Activated CD4-positive, alpha-beta memory T cell treated with anti-CD3 and anti-CD28 coated beads, Interleukin-2, amount 10 ng/mL, durations not matched to agents 7 days and 5 days (primary cell): ENCODE data around the gene ACSM3. TPM values are rescaled to one million over a fixed set of nuclear protein-coding genes. Genes with fewer than 3 reads are reported as not detected.
A peak's percentile ranks its signal among the peaks of the same experiment; 100 is the strongest.
"Not testable (repeated sequence)": the region's sequence is repeated elsewhere in the genome, so short reads cannot be mapped to it uniquely, and the experiment has no call there.

Experiments
- CTCF ChIA-PET: fragments of 350-600 bp; sonication (Branson Sonifier 250); formaldehyde crosslinking; loops from one replicate; lab custom pipeline; 2021; ENCODE audit warnings: antibody characterized with exemption, inconsistent platforms; lab: Charles Lee
- POLR2A ChIA-PET: fragments of 350-600 bp; sonication (Branson Sonifier 250); formaldehyde crosslinking; loops from one replicate; lab custom pipeline; 2021; ENCODE audit warnings: antibody characterized with exemption; lab: Charles Lee
- DNase-seq: peaks from one replicate; pipeline ENCODE4 v3.0.0-alpha.2; 2020
- H3K27ac Mint-ChIP-seq: one replicate; pipeline ENCODE4 v1.8.0; 2021; ENCODE audit warnings: mild to moderate bottlenecking, mixed read lengths
- H3K27me3 Mint-ChIP-seq: one replicate; pipeline ENCODE4 v1.8.0; 2021; ENCODE audit warnings: mixed read lengths
- H3K36me3 Mint-ChIP-seq: one replicate; pipeline ENCODE4 v1.8.0; 2021; ENCODE audit warnings: low read depth, mixed read lengths
- H3K4me1 Mint-ChIP-seq: one replicate; pipeline ENCODE4 v1.8.0; 2021; ENCODE audit warnings: mixed read lengths
- H3K4me3 Mint-ChIP-seq: one replicate; pipeline ENCODE4 v1.8.0; 2021; ENCODE audit warnings: mild to moderate bottlenecking, mixed read lengths
- H3K9me3 Mint-ChIP-seq: one replicate; pipeline ENCODE4 v1.8.0; 2021; ENCODE audit warnings: mixed read lengths
- total RNA-seq, 2 experiments: library from RNA; stranded (reverse); gene quantifications; one replicate each; pipeline ENCODE4 v1.2.3, GENCODE V29; 2021

ACSM3 gene
- total RNA-seq, 2 experiments from 2014 or later, result 3.6 to 4.3 TPM

GRCh38 chr16:20762404-20763123 is 1.2 kb upstream of the ACSM3 start:
- peaks cover 23% of the 10 kb centered on the region for H3K4me1 Mint-ChIP-seq
- peak overlapping the region; percentile 83 for H3K4me3 Mint-ChIP-seq
- no peaks in the 10 kb centered on the region for H3K27me3 Mint-ChIP-seq
- H3K36me3 Mint-ChIP-seq, result peaks cover 6% of the 10 kb centered on the region
- DNase-seq, result no peak
- POLR2A ChIA-PET, result interaction anchor here (0.9 to 1.8 kb wide), 2 partner anchors 8 to 22 kb away, joined by 3 to 4 read pairs; no protein-coding TSS in a partner anchor
- CTCF ChIA-PET, result no interaction called here
- H3K27ac Mint-ChIP-seq, result no peak overlapping the region
- peaks cover 8% of the 10 kb centered on the region for H3K9me3 Mint-ChIP-seq

- CTCF ChIA-PET, result interaction anchor here (1.1 to 2.9 kb wide), 4 partner anchors 10 to 42 kb away, joined by 3 to 13 read pairs (median 6); partner anchors contain the start of genes ERI2, REXO5 and THUMPD1
- H3K36me3 Mint-ChIP-seq, H3K27me3 Mint-ChIP-seq, H3K27ac Mint-ChIP-seq, DNase-seq, H3K9me3 Mint-ChIP-seq, H3K4me3 Mint-ChIP-seq: not testable (repeated sequence)
- POLR2A ChIA-PET, result interaction anchor here (2.0 to 2.1 kb wide), 2 partner anchors 23 to 42 kb away, joined by 7 to 13 read pairs; partner anchors contain the start of genes ERI2, REXO5 and THUMPD1
- peaks cover 23% of the 10 kb centered on the region for H3K4me1 Mint-ChIP-seq
Observed at GRCh38 chr16:20764448-20764847, 634 bp downstream of the ACSM3 start.

GRCh38 chr16:20765732-20766131 is 1.9 kb downstream of the ACSM3 start:
- no peak for DNase-seq
- H3K9me3 Mint-ChIP-seq, result peaks cover 8% of the 10 kb centered on the region

GRCh38 chr16:20766294-20766693 is 2.5 kb downstream of the ACSM3 start:
- POLR2A ChIA-PET, result no interaction called here

More at GRCh38 chr16:20765732-20766131, 1.9 kb downstream of the ACSM3 start:
- Mint-ChIP-seq H3K4me1 (peaks cover 23% of the 10 kb centered on the region), H3K36me3 (peaks cover 2% of the 10 kb centered on the region), H3K27ac (no peak overlapping the region), H3K4me3 (no peak overlapping the region), H3K27me3 (no peaks in the 10 kb centered on the region)
- ChIA-PET CTCF (interaction anchor here (2.6 to 2.9 kb wide), 2 partner anchors 9 to 25 kb away, joined by 9 to 13 read pairs; partner anchors contain the start of gene THUMPD1), POLR2A (interaction anchor here (0.9 kb wide), 1 partner anchor 24 kb away, joined by 3 read pairs; no protein-coding TSS in a partner anchor)

GRCh38 chr16:20767577-20767976 is 3.8 kb downstream of the ACSM3 start:
- DNase-seq, result no peak
- ChIA-PET POLR2A (no interaction called here), CTCF (no interaction called here)
- Mint-ChIP-seq H3K4me3 (no peak overlapping the region), H3K27me3 (no peaks in the 10 kb centered on the region), H3K9me3 (peaks cover 2% of the 10 kb centered on the region), H3K27ac (no peak overlapping the region), H3K36me3 (peaks cover 2% of the 10 kb centered on the region), H3K4me1 (peaks cover 24% of the 10 kb centered on the region)

More at GRCh38 chr16:20766294-20766693, 2.5 kb downstream of the ACSM3 start:
- Mint-ChIP-seq H3K4me1 (peaks cover 23% of the 10 kb centered on the region), H3K27ac (no peak overlapping the region), H3K4me3 (no peak overlapping the region), H3K27me3 (no peaks in the 10 kb centered on the region), H3K36me3 (peaks cover 2% of the 10 kb centered on the region), H3K9me3 (peaks cover 8% of the 10 kb centered on the region)
- no peak for DNase-seq
- CTCF ChIA-PET, result interaction anchor here (2.9 kb wide), 1 partner anchor 8 kb away, joined by 13 read pairs; no protein-coding TSS in a partner anchor

- no peak overlapping the region for H3K27ac Mint-ChIP-seq
- H3K9me3 Mint-ChIP-seq, result no peaks in the 10 kb centered on the region
- H3K36me3 Mint-ChIP-seq, result no peaks in the 10 kb centered on the region
- DNase-seq, result no peak
- H3K4me1 Mint-ChIP-seq, result peaks cover 20% of the 10 kb centered on the region
- ChIA-PET POLR2A (no interaction called here), CTCF (no interaction called here)
- no peaks in the 10 kb centered on the region for H3K27me3 Mint-ChIP-seq
- no peak overlapping the region for H3K4me3 Mint-ChIP-seq
Observed at GRCh38 chr16:20768121-20768520, 4.3 kb downstream of the ACSM3 start.

- no peak overlapping the region for H3K4me3 Mint-ChIP-seq
Observed at GRCh38 chr16:20768818-20769217, 5.0 kb downstream of the ACSM3 start.

GRCh38 chr16:20773679-20774078 is 9.9 kb downstream of the ACSM3 start:
- CTCF ChIA-PET, result interaction anchor here (0.6 to 1.8 kb wide), 9 partner anchors 9 to 500 kb away, joined by 3 to 13 read pairs (median 4); partner anchors contain the start of gene ACSM3
- POLR2A ChIA-PET, result no interaction called here
- Mint-ChIP-seq H3K4me3 (no peak overlapping the region), H3K36me3 (no peaks in the 10 kb centered on the region), H3K27ac (no peak overlapping the region), H3K27me3 (no peaks in the 10 kb centered on the region), H3K4me1 (peaks cover 16% of the 10 kb centered on the region), H3K9me3 (no peaks in the 10 kb centered on the region)
- no peak for DNase-seq

More at GRCh38 chr16:20768818-20769217, 5.0 kb downstream of the ACSM3 start:
- H3K4me1 Mint-ChIP-seq, result peaks cover 13% of the 10 kb centered on the region
- DNase-seq, result no peak
- H3K27ac Mint-ChIP-seq, result no peak overlapping the region
- POLR2A ChIA-PET, result no interaction called here
- H3K9me3 Mint-ChIP-seq, result no peaks in the 10 kb centered on the region
- no peaks in the 10 kb centered on the region for H3K36me3 Mint-ChIP-seq
- CTCF ChIA-PET, result no interaction called here
- no peaks in the 10 kb centered on the region for H3K27me3 Mint-ChIP-seq

GRCh38 chr16:20774703-20775362 is 11.0 kb downstream of the ACSM3 start:
- Mint-ChIP-seq H3K4me1 (peaks cover 16% of the 10 kb centered on the region), H3K27me3 (no peaks in the 10 kb centered on the region), H3K9me3 (no peaks in the 10 kb centered on the region), H3K36me3 (no peaks in the 10 kb centered on the region), H3K27ac (no peak overlapping the region), H3K4me3 (no peak overlapping the region)
- peak; percentile 78 for DNase-seq
- CTCF ChIA-PET, result interaction anchor here (0.7 to 2.2 kb wide), 12 partner anchors 10 to 321 kb away, joined by 3 to 13 read pairs (median 4); partner anchors contain the start of gene ACSM3
- POLR2A ChIA-PET, result no interaction called here

GRCh38 chr16:20781697-20782096 is 17.9 kb downstream of the ACSM3 start:
- no peak overlapping the region for H3K4me3 Mint-ChIP-seq
- H3K9me3 Mint-ChIP-seq, result no peaks in the 10 kb centered on the region
- ChIA-PET POLR2A (interaction anchor here (1.0 kb wide), 1 partner anchor 18 kb away, joined by 3 read pairs; no protein-coding TSS in a partner anchor), CTCF (no interaction called here)
- no peaks in the 10 kb centered on the region for H3K36me3 Mint-ChIP-seq
- DNase-seq, result no peak
- no peaks in the 10 kb centered on the region for H3K27me3 Mint-ChIP-seq
- no peak overlapping the region for H3K27ac Mint-ChIP-seq
- H3K4me1 Mint-ChIP-seq, result peaks cover 8% of the 10 kb centered on the region

- no peak overlapping the region for H3K27ac Mint-ChIP-seq
- H3K27me3 Mint-ChIP-seq, result no peaks in the 10 kb centered on the region
- ChIA-PET CTCF (interaction anchor here (1.3 kb wide), 1 partner anchor 42 kb away, joined by 4 read pairs; no protein-coding TSS in a partner anchor), POLR2A (no interaction called here)
- DNase-seq, result no peak
- no peak overlapping the region for H3K4me3 Mint-ChIP-seq
- no peaks in the 10 kb centered on the region for H3K36me3 Mint-ChIP-seq
- H3K9me3 Mint-ChIP-seq, result no peaks in the 10 kb centered on the region
- H3K4me1 Mint-ChIP-seq, result peaks cover 2% of the 10 kb centered on the region
Observed at GRCh38 chr16:20782470-20782869, 18.7 kb downstream of the ACSM3 start.

GRCh38 chr16:20784204-20784603 is 20.4 kb downstream of the ACSM3 start:
- Mint-ChIP-seq H3K4me3 (no peak overlapping the region), H3K4me1 (no peaks in the 10 kb centered on the region), H3K36me3 (no peaks in the 10 kb centered on the region), H3K27ac (no peak overlapping the region), H3K9me3 (no peaks in the 10 kb centered on the region), H3K27me3 (no peaks in the 10 kb centered on the region)
- POLR2A ChIA-PET, result interaction anchor here (1.5 kb wide), 1 partner anchor 21 kb away, joined by 3 read pairs; the partner anchor contains the start of gene ACSM3
- CTCF ChIA-PET, result interaction anchor here (1.8 kb wide), 1 partner anchor 9 kb away, joined by 3 read pairs; no protein-coding TSS in a partner anchor
- DNase-seq, result no peak
